Natural killer cell (primary cell): Measurements from ENCODE around the gene ZMIZ1. TPM values are rescaled to one million over a fixed set of nuclear protein-coding genes. Genes with fewer than 3 reads are reported as not detected.
A peak's percentile ranks its signal among the peaks of the same experiment; 100 is the strongest.

Source experiments
- ATAC-seq, 3 donors: fragments of 150-1000 bp in 2 of 3; fragments of 200-7000 bp in 1 of 3; cut with Tn5 transposase; 1 replicate in 1 of 3; 2 replicates in 2 of 3; pipeline ENCODE4 v1.10.0; 2021; ENCODE audit warnings: mild to moderate bottlenecking in 2 of 3, moderate library complexity in 2 of 3
- DNase-seq, 2 donors: peaks; one replicate each; pipeline versions ENCODE4 v3.0.0 to v3.0.0-alpha.2; 2013 to 2021; ENCODE audit warnings: mixed read lengths in 1 of 2
- H3K27ac ChIP-seq: one replicate; pipeline ENCODE4 v1.5.1; 2013; ENCODE audit warnings: mild to moderate bottlenecking, low read length
- H3K27me3 ChIP-seq: one replicate; pipeline ENCODE4 v1.6.1; 2013; ENCODE audit warnings: low read length; ENCODE audit not compliant: control insufficient read depth, insufficient read depth
- H3K36me3 ChIP-seq: one replicate; pipeline ENCODE4 v1.6.1; 2013; ENCODE audit warnings: low read length; ENCODE audit not compliant: control insufficient read depth, insufficient read depth
- H3K4me1 ChIP-seq: one replicate; pipeline ENCODE4 v1.6.1; 2013; ENCODE audit warnings: low read length; ENCODE audit not compliant: control insufficient read depth, insufficient read depth
- H3K4me3 ChIP-seq: one replicate; pipeline ENCODE4 v1.5.1; 2013; ENCODE audit warnings: low read length
- H3K9me3 ChIP-seq: one replicate; pipeline ENCODE4 v1.6.1; 2013; ENCODE audit warnings: low read length; ENCODE audit not compliant: control insufficient read depth, insufficient read depth
- H3K27ac Mint-ChIP-seq, 2 donors: one replicate each; pipeline ENCODE4 v1.8.0; 2022; ENCODE audit warnings: mild to moderate bottlenecking in 2 of 2, mixed read lengths in 2 of 2, moderate library complexity in 1 of 2
- H3K27me3 Mint-ChIP-seq, 2 donors: one replicate each; pipeline ENCODE4 v1.8.0; 2022; ENCODE audit warnings: low read depth in 2 of 2, mixed read lengths in 2 of 2
- H3K36me3 Mint-ChIP-seq: one replicate; pipeline ENCODE4 v1.8.0; 2022; ENCODE audit warnings: mixed read lengths
- H3K4me1 Mint-ChIP-seq, 2 donors: one replicate each; pipeline ENCODE4 v1.8.0; 2022; ENCODE audit warnings: mixed read lengths in 2 of 2
- H3K4me3 Mint-ChIP-seq: one replicate; pipeline ENCODE4 v1.8.0; 2022; ENCODE audit warnings: mild to moderate bottlenecking, moderate library complexity, mixed read lengths
- H3K9me3 Mint-ChIP-seq, 2 donors: one replicate each; pipeline ENCODE4 v1.8.0; 2022; ENCODE audit warnings: mixed read lengths in 2 of 2
- CTCF ChIP-seq: fragments of 200-600 bp; IDR thresholded peaks from one replicate; pipeline ENCODE4 v1.8.0; 2022; ENCODE audit warnings: antibody characterized with exemption
- WGBS: methylation state at CpG from one replicate; pipeline ENCODE4 v1.1.7; 2013; ENCODE audit warnings: missing lambda C conversion rate; ENCODE audit not compliant: insufficient coverage; 5-methylcytosine and 5-hydroxymethylcytosine counted together
- intact Hi-C: fragments of 100-400 bp; cut with micrococcal nuclease; formaldehyde crosslinking; loops from one replicate; pipeline ENCODE4 v1.14.2; 2022
- total RNA-seq, 4 donors: library from RNA; stranded (reverse); fragments of 120-200 nt in 1 of 4; gene quantifications; one replicate each; pipeline versions ENCODE4 v1.2.3 to v1.2.4, GENCODE V29; 2013 to 2022

Gene ZMIZ1
- total RNA-seq, 3 donors from 2014 or later (not counting 1 experiment from before 2014, with no cell fraction given) = 36.5 to 51.5 (median 37.9) TPM

GRCh38 chr10:79333513-79333912 lies 264.7 kb downstream of the ZMIZ1 start:
- Histone ChIP-seq H3K4me1 (peaks cover 11% of the 10 kb centered on the region), H3K27me3 (no peaks in the 10 kb centered on the region), H3K27ac (no peak overlapping the region), H3K36me3 (no peaks in the 10 kb centered on the region), H3K4me3 (no peak overlapping the region), H3K9me3 (no peaks in the 10 kb centered on the region)
- TF ChIP-seq CTCF = no peak
- Mint-ChIP-seq H3K4me1 (no peaks in the 10 kb centered on the region), H3K27ac (no peak overlapping the region), H3K4me3 (no peak overlapping the region), H3K9me3 (no peaks in the 10 kb centered on the region), H3K36me3 (no peaks in the 10 kb centered on the region), H3K27me3 (no peaks in the 10 kb centered on the region)
- DNase-seq (no peak), ATAC-seq (no peak)
- WGBS = 100% methylated on average over 2 of the region's 2 CpGs
- intact Hi-C loops = no loop called here

- no peaks in the 10 kb centered on the region for H3K36me3 Mint-ChIP-seq
- Histone ChIP-seq H3K27ac (no peak overlapping the region), H3K36me3 (no peaks in the 10 kb centered on the region), H3K4me3 (no peak overlapping the region), H3K27me3 (no peaks in the 10 kb centered on the region), H3K9me3 (no peaks in the 10 kb centered on the region), H3K4me1 (peaks cover 11% of the 10 kb centered on the region)
- no peaks in the 10 kb centered on the region for H3K9me3 Mint-ChIP-seq
- H3K27ac Mint-ChIP-seq = no peak overlapping the region
- ATAC-seq (no peak), DNase-seq (no peak)
- H3K27me3 Mint-ChIP-seq = no peaks in the 10 kb centered on the region
- no peak overlapping the region for H3K4me3 Mint-ChIP-seq
- TF ChIP-seq CTCF = no peak
- no peaks in the 10 kb centered on the region for H3K4me1 Mint-ChIP-seq
- WGBS = 98% methylated on average over 2 of the region's 2 CpGs
- intact Hi-C loops = no loop called here
Measured at GRCh38 chr10:79334573-79334972, 265.8 kb downstream of the ZMIZ1 start.

GRCh38 chr10:79335094-79335469 lies 266.3 kb downstream of the ZMIZ1 start:
- H3K27me3 Mint-ChIP-seq = no peaks in the 10 kb centered on the region

More at GRCh38 chr10:79335094-79335469, 266.3 kb downstream of the ZMIZ1 start:
- no peak for TF ChIP-seq CTCF
- DNase-seq = no peak
- H3K27ac ChIP-seq = no peak overlapping the region
- Mint-ChIP-seq H3K4me1 (no peaks in the 10 kb centered on the region), H3K27ac (peak overlapping the region in 1 of 2 donors; percentile 6), H3K36me3 (no peaks in the 10 kb centered on the region), H3K4me3 (no peak overlapping the region), H3K9me3 (no peaks in the 10 kb centered on the region)
- no peaks in the 10 kb centered on the region for H3K9me3 ChIP-seq
- intact Hi-C loops = no loop called here
- H3K4me3 ChIP-seq = no peak overlapping the region
- H3K4me1 ChIP-seq = peaks cover 11% of the 10 kb centered on the region
- 92% methylated on average over 2 of the region's 2 CpGs for WGBS
- no peaks in the 10 kb centered on the region for H3K36me3 ChIP-seq
- ATAC-seq = no peak
- no peaks in the 10 kb centered on the region for H3K27me3 ChIP-seq
